HG03378 (cell line): ENCODE data around the gene HPCA.

ENCODE experiments used
- ATAC-seq: cut with Tn5 transposase; IDR thresholded peaks from one replicate; pipeline ENCODE4 v1.9.1; 2021; ENCODE audit warnings: mild to moderate bottlenecking, moderate library complexity; ENCODE audit not compliant: unreplicated experiment

HPCA gene

DNA sequence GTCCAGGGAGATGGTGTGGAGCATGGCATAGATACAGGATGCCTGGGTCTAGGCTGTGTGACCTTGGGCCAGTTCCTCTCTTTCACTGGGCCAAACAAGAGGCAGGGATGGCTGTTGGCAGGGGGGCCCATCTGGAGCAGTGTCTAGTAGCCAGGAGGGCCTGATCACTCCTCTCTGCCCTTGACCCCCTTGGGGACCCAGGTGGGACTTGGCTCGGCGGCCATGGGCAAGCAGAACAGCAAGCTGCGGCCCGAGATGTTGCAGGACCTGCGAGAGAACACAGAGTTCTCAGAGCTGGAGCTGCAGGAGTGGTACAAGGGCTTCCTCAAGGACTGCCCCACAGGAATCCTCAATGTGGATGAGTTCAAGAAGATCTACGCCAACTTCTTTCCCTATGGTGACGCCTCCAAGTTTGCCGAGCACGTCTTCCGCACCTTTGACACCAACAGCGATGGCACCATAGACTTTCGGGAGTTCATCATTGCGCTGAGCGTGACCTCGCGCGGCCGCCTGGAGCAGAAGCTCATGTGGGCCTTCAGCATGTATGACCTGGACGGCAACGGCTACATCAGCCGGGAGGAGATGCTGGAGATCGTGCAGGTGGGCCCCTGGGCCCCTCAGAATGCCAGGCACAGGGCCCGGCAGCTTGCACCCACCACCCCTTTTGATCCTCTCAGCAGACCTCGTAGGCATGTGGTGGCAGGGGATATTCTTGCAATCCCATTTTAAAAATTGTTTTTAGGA is 2.6 kb downstream of the HPCA start:
- no peak for ATAC-seq

DNA sequence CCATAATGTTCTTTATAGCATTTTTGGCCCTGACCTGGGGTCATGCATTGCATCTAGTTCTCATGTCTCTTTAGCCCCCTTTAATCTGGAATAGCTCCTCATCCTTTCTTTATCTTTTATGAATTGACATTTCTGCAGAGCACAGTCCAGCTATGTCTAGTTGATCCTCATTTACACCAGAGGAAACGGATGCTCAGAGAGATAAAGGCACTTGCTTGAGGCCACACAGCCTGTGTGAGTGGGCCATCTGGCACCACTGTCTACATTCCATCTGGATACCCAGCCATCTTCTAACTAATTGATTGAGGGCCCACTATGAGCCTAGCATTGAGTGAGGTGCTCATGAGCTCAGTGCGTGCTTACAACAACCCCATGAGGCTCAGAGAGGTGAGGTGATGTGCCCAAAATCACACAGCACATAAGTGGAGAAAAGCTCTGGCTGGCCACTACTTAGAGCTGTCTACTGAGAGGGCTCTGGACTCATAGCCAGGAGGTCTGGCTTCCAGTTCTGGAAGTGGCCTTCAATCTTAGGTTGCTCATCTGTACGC is 3.5 kb downstream of the HPCA start:
- no peak for ATAC-seq

- no peak for ATAC-seq
Measured at GRCh38 chr1:32890516-32891240, 4.4 kb downstream of the HPCA start.

- ATAC-seq, result no peak
Measured at GRCh38 chr1:32891241-32891570, 4.9 kb downstream of the HPCA start.

GRCh38 chr1:32891630-32892029 is 5.3 kb downstream of the HPCA start:
- no peak for ATAC-seq

DNA sequence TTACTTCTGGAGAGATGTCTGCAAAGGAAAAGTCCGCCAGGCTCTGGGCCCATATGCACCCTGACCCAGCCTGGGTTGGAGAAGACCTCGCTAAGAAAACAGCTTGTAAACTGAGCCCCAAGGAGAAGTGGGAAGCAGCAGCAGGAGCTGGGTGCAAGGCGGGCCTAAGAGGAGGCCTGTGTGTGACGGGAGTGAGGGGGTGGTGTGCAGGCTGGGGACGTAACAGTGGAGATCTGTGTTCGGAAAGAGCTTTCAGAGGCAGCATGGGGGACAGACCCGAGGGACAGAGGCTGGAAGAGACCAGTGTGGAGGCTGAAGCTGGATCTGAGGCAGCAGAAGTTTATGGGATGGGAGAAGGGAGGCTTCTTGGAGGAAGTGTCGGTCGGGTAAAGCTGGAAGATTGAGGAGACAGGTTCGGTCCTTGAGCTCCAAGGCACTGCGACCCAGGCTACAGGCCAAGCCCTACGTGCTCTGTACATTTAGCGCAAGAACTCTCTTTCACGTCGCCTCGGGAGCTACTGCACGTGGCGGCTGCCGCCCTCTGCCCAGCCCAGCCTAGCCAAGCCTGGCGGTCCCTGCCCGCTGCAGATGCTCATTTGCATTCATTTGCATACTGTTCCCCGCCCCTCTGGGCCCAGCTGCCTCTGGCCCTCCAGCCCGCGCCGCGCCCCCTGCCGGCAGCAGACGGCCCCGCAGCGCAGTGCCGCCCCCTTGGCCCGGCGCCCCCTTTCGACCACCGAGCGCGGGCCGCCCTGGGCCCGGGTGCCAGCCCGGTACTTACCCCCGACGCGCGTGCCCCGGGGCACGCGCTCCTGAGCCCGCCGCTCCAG is 6.3 kb downstream of the HPCA start:
- no peak for ATAC-seq

- ATAC-seq, result no peak
Measured at GRCh38 chr1:32893198-32894018, 7.1 kb downstream of the HPCA start.

GRCh38 chr1:32894019-32894600 is 7.8 kb downstream of the HPCA start:
- no peak for ATAC-seq

DNA sequence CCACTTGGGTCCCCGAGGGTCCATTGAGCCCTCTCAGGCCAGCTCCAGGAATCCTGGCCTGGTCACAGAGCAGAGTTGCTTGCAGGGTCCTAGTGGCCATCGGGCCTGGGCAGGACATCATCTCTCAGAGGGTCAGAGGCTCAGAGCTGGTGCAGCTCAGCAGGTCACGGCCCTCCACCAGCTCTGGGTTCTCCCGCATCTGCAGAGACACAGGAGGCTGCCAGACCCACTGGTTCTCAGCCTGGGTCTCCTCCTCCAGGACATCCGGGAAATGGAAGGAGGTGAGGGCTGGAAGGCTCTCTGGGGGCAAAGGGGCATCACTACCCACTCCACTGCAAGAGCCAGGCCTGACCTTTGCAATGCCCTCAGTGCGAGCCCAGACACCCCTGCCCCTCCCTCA is 8.4 kb downstream of the HPCA start:
- ATAC-seq, result no peak

- no peak for ATAC-seq
Measured at GRCh38 chr1:32895325-32896215, 9.3 kb downstream of the HPCA start.

DNA sequence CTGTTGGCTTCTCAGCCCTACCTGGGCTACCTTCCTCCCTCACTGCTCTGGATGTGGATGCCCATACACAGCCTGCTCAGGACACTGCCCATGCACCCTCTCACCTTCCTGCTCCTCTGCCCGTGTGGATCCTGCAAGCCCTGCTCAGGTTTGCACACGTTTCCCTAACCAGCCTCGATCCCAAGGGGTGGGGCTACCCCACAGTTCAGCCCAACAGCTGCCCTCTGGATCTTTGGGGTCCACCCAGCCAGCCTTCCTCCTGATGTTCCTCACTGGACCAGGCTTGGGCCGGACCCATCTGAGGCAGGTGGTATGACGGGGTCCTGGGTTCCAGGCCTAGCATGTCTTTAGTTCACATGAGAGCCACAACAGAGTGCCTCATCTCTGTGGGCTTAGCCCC is 10.2 kb downstream of the HPCA start:
- ATAC-seq, result no peak

- no peak for ATAC-seq
Measured at GRCh38 chr1:32897082-32898049, 11.1 kb downstream of the HPCA start.

DNA sequence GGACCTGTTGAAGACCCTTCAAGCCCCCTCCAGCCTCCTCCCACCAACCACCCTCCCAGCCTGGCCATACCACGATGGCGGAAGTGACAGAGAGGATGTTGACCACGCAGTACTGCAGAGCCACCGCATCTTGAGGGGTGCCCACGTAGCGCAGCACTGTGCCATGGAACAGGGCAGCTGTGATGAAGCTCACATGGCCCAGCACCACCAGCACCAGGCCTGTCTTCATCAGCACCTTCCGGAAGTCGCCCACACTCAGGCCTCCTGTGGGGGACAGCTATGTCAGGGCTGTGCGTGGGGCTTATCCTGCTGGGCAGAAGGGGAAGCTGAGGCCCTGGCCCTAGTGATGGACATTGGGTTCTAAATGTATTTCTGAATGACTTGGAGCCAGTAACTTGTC is 11.8 kb downstream of the HPCA start:
- ATAC-seq, result no peak

DNA sequence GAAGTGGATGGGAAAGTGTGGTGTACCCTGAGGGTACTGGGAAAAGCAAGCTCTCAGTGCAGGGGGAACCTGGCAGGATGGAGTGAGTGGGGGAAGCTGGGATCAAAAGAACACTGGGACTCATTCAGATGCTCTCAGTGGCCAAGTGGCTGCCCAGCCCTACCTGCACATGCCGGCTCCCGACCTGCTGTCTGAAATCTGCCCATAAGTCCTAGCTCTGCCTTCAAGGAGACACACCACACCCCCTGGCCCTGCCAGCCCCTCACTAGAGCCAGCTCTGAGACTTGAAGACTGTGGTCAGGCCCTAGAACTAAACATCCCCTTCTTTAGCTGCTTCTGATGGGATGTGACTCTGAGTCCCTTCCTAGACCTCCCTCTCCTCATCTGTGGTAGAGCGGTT is 12.7 kb downstream of the HPCA start:
- ATAC-seq, result no peak

DNA sequence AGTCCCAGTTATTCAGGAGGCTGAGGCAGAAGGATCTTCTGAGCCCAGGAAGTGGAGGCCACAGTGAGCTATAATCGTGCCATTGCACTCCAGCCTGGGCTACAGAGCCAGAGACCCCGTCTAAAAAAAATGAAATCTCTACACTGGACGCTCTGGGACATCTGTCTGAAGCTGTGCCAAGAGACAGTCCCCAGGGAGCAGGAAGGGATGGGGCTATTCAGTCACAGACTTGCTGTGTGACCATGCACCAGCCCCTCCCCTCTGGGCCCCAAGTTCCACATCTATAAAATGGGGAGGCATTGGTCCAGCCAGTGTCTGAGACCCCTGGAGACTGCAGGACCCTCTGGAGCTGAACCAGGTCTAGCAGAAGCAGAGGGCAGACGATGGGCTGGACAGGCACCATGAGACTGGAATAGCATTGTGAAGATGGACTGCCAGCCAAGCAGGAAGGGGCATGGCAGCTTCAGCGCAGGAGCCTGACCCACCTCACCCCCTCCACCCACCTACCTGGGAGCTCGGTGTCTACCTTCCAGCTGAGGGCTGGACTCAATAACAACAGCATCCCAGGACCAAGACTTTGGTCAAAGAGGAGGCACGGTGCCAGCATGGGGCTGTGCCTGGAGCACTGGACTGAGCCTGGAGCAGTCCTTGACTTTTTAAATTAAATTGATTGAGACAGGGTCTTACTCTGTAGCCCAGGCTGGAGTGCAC is 13.4 kb downstream of the HPCA start:
- no peak for ATAC-seq

DNA sequence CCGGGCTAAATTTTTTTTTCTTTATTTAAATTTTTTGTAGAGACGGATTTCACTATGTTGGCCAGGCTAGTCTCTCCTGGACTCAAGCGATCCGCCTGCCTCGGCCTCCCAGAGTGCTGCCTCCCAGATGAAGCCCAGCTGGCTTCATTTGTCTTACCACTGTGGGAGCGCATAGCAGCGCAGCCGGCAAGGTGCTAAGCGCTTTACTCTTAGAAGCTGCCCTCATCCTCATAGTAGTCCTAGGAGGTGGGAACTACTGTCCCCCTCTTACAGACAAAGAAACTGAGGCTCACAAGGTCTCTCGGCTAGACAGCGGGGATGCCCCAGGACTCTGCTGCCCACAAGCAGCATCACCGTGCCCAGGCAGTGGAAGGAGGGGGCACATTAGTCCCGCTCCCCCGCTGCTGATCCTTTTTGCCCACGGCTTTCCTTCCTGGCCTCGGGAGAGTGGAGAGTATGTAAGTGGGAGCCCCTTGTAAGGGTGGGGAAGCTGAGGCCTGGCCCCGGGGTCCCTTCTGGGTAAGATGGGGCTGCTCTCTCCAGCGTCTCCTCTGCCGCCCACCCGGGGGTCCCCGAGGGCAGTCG is 14.2 kb downstream of the HPCA start:
- no peak for ATAC-seq
